Measurements from ENCODE around the gene CD209. TPM values are rescaled to one million over a fixed set of nuclear protein-coding genes. Genes with fewer than 3 reads are reported as not detected.

CD209 gene
- total and polyA plus RNA-seq, 2 experiments from 2014 or later: 0.35 TPM; not detected in 1

DNA sequence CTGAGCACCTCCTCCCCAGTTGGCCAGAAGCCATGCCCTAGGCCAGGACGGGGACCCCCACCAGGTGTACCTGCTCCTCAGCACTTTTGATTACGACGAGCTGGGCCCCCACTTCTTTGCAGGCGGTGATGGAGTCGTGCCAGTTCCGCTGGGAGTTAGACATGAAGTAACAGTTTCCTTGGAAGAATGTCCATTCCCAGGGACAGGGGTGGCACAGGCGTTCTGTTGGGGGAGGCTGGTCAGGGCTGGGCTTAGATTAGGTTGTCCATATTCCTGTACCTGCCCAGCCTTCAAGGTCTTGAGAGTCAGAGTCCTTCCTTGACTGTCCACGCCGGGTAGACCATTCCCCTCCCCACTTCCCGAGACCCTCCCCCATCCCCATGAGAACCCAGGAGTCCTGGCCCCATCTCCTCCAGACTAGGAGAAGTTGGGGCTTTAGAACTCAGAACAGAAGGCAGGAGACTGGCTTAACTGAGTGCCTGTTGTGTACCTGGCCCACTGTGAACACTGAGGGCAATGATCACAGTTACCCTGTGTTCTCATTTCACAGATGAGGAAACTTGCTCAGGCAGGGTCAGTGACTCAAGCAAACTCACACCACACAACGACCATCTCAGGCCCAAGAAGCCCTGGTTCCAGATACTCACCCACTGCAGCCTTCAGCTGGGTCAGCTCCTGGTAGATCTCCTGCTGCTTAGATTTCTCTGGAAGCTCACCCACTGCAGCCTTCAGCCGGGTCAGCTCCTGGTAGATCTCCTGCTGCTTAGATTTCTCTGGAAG lies 2.3 kb downstream of the CD209 start (continued):
- TF ChIP-seq JUNB (IDR thresholded peaks at IDR 0.05; ENCODE audit: unreplicated experiment) (no peak), STAT1 (IDR thresholded peaks at IDR 0.05; ENCODE audit: unreplicated experiment) (no peak), CREB1 (CRISPR knock-in tag; IDR thresholded peaks at IDR 0.05; ENCODE audit: low read depth) (no peak), ETS1 (IDR thresholded peaks at IDR 0.05) (no peak), EZH2phosphoT487 (IDR thresholded peaks at IDR 0.05; ENCODE audit: unreplicated experiment) (no peak), ZNF331 (CRISPR knock-in tag; IDR thresholded peaks at IDR 0.05; ENCODE audit: low read depth) (no peak)
- TF ChIP-seq, protein P1, sequence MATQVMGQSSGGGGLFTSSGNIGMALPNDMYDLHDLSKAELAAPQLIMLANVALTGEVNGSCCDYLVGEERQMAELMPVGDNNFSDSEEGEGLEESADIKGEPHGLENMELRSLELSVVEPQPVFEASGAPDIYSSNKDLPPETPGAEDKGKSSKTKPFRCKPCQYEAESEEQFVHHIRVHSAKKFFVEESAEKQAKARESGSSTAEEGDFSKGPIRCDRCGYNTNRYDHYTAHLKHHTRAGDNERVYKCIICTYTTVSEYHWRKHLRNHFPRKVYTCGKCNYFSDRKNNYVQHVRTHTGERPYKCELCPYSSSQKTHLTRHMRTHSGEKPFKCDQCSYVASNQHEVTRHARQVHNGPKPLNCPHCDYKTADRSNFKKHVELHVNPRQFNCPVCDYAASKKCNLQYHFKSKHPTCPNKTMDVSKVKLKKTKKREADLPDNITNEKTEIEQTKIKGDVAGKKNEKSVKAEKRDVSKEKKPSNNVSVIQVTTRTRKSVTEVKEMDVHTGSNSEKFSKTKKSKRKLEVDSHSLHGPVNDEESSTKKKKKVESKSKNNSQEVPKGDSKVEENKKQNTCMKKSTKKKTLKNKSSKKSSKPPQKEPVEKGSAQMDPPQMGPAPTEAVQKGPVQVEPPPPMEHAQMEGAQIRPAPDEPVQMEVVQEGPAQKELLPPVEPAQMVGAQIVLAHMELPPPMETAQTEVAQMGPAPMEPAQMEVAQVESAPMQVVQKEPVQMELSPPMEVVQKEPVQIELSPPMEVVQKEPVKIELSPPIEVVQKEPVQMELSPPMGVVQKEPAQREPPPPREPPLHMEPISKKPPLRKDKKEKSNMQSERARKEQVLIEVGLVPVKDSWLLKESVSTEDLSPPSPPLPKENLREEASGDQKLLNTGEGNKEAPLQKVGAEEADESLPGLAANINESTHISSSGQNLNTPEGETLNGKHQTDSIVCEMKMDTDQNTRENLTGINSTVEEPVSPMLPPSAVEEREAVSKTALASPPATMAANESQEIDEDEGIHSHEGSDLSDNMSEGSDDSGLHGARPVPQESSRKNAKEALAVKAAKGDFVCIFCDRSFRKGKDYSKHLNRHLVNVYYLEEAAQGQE (IDR thresholded peaks at IDR 0.05; ENCODE audit: unreplicated experiment): no peak

DNA sequence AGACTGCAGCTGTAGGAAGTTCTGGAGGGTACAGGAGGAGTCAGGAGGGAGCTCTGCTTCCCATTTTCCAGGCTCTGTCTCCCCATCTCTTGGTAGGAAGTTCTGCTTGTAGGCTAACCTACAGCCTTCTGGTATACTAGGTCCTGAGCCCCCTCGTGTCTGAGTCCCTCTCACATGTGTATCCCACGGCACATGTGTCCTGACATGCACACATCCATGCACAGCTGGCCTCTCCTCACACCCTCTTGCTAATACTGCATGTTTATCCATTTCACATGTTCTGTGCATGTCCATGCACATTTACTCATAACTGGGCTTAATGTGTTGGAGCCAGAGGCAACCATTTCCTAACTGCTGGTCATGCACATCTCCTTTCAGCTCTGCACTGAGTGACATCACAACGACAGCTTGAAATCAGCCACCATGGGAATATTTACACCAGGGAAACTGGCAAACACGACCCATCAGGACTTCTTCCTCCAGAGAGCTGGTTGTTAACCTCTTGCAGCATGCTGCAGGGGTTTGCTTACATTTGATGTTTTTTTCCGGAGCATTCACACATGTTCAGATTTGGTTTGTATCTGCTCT lies 3.0 kb downstream of the CD209 start:
- Histone ChIP-seq H2AFZ (no peak overlapping the region), H3K27ac (ENCODE audit: low read depth) (no peak overlapping the region), H3K36me3 (ENCODE audit: insufficient read depth) (no peaks in the 10 kb centered on the region), H3K79me2 (replicated peaks; ENCODE audit: insufficient read depth) (no peaks in the 10 kb centered on the region), H3F3A (replicated peaks; ENCODE audit: low read depth) (no peaks in the 10 kb centered on the region), H3K4me1 (ENCODE audit: insufficient read depth) (peaks cover 12% of the 10 kb centered on the region; the same call in 1 of the 2 replicates), H3K4me2 (no peak overlapping the region), H4K20me1 (replicated peaks; ENCODE audit: insufficient read depth) (no peaks in the 10 kb centered on the region), H3K9me2 (ENCODE audit: insufficient read depth) (0 out of 2 replicates have a peak, but pooled peaks cover 2% of the 10 kb centered on the region), H3K4me3 (no peak overlapping the region), H3K27me3 (ENCODE audit: insufficient read depth) (no peaks in the 10 kb centered on the region)
- H3K36me3 Mint-ChIP-seq (ENCODE audit: low read depth): peaks cover 4% of the 10 kb centered on the region; the same call in 2 of the 3 replicates
- H3K9me3 Mint-ChIP-seq: peaks cover 5% of the 10 kb centered on the region; the same call in 2 of the 3 replicates
- peaks cover 20% of the 10 kb centered on the region for H3K4me1 Mint-ChIP-seq
- peaks cover 9% of the 10 kb centered on the region for H3K27me3 Mint-ChIP-seq (ENCODE audit: insufficient read depth, low read depth, poor library complexity)
- ATAC-seq (no peak), DNase-seq (ENCODE audit: low spot score) (no peak)
- H3K4me3 Mint-ChIP-seq: no peak overlapping the region
- H3K27ac Mint-ChIP-seq: no peak overlapping the region
- TF ChIP-seq ZNF114 (CRISPR knock-in tag; IDR thresholded peaks at IDR 0.05) (no peak), ETS1 (IDR thresholded peaks at IDR 0.05) (no peak), EZH2phosphoT487 (IDR thresholded peaks at IDR 0.05; ENCODE audit: unreplicated experiment) (no peak), POLR2AphosphoS5 (IDR thresholded peaks at IDR 0.05; ENCODE audit: low read depth) (no peak), ZNF331 (CRISPR knock-in tag; IDR thresholded peaks at IDR 0.05; ENCODE audit: low read depth) (no peak)
- TF ChIP-seq, protein P1 (IDR thresholded peaks at IDR 0.05; ENCODE audit: unreplicated experiment): no peak

All from GM23338 (cell line).